Inflammatory macrophage treated with lipopolysaccharide for 4 hours (primary cell): Measurements from ENCODE around the gene BTBD9.
A peak's percentile ranks its signal among the peaks of the same experiment; 100 is the strongest.

ENCODE experiments used
- DNase-seq: peaks from one replicate; pipeline ENCODE4 v3.0.0-alpha.2; 2020

The BTBD9 gene

GRCh38 chr6:38593409-38593808, 46.3 kb downstream of the BTBD9 start:
- no peak for DNase-seq

GRCh38 chr6:38591439-38591838, 48.3 kb downstream of the BTBD9 start:
- DNase-seq: peak; percentile 63

DNA sequence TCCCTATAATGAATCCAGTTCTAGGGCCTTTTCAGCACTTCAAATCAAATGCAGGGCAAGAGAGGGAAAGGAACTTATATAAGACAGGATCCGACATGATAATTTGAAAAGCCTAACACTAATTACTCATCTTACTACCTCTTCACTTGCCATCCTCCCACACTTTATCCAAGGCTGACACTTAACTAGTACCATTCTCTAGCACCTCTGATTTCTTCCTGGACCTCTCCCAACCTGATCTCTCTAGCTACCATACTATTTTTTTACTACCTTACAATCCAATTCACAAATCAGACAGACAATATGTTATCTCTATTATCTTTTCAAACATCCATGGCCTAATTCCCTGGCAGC, 50.4 kb downstream of the BTBD9 start:
- DNase-seq: no peak

- DNase-seq: no peak
Measured at GRCh38 chr6:38588631-38589366, 50.9 kb downstream of the BTBD9 start.

- no peak for DNase-seq
Measured at GRCh38 chr6:38587766-38588362, 51.9 kb downstream of the BTBD9 start.

GRCh38 chr6:38586992-38587391, 52.7 kb downstream of the BTBD9 start:
- no peak for DNase-seq

GRCh38 chr6:38584731-38585130, 55.0 kb downstream of the BTBD9 start:
- no peak for DNase-seq

DNA sequence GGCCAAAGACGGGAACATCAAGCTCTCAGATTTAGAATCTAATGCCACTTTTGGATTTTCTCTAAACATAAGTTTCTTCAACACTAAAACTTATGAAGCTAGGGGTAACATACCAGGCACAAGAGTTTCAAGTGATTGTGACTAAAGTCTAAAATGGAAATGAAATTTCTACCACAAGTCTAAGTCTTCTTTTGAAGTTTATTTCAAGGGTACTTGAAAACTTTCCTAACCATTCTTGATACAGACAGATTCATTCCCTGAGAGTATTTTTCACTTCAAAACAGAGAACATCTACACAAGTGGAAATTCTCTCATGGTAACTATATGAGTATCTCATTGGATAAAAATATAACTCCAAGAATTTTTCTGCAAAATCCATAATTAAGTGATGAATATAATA, 56.2 kb downstream of the BTBD9 start:
- DNase-seq: no peak

GRCh38 chr6:38580030-38580429, 59.7 kb downstream of the BTBD9 start:
- no peak for DNase-seq

DNA sequence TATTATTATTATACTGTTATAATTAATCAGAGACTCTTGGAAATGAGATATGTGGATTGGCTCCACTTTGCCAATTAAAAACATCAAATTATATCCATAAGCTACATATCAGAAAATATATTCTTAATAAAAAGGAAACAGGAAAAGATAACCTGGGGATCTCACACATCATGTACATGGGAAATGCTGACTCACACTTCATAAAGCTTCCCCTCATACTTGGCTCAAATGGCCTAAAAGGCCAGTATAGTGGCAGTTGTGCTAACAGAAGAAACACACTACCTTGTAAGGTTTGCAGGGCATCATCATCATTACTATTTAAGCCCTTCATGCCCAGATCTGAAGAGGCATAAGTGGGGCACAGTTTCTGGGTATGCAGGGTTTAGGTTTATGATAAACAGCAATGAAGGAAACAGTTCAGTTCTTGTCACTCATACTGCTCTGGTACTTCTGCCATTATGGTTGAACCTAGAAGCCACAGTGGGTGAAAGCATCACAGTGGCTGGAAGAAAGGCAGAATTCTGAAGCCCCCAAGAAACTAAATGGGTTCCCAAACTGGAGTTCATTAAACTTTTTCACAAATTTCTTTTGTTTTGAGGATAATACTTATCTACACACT, 60.6 kb downstream of the BTBD9 start:
- DNase-seq: no peak

DNA sequence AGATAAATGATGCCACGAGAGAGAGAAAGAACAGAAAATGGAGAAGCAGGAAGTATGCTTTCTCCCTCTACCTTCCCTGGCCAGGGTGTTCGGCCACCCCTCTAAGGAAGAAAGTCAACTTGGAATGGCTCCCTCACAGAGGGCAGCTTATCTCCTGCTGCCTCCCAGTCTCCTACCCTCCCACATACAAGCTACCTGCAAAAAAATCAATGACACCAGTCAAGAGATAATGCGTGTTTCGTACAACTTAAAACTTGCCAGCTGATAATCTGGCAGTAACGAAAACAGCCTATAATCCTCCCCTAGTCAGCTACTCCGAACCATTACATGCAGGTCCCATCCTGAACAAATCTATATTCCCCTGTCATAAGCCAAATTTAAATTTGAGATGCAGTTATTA, 61.7 kb downstream of the BTBD9 start:
- no peak for DNase-seq

DNA sequence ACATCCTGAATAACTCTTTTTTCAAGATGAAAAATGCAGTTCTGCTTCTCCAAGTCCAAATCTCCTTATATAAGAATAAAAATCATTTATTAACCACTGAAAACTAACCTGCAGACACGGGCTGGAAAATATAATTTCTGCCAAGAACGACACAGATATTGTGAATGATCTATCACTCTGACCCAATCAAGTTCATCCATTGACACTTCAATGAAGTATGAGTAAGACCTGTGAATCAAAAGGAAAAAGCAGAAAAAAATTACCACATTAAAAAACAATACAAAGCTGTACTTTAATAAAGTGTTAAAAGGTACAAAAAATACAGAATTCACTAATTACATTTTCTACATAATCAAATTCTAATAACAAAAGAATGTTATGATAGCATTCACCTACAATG, 62.2 kb downstream of the BTBD9 start:
- no peak for DNase-seq

DNA sequence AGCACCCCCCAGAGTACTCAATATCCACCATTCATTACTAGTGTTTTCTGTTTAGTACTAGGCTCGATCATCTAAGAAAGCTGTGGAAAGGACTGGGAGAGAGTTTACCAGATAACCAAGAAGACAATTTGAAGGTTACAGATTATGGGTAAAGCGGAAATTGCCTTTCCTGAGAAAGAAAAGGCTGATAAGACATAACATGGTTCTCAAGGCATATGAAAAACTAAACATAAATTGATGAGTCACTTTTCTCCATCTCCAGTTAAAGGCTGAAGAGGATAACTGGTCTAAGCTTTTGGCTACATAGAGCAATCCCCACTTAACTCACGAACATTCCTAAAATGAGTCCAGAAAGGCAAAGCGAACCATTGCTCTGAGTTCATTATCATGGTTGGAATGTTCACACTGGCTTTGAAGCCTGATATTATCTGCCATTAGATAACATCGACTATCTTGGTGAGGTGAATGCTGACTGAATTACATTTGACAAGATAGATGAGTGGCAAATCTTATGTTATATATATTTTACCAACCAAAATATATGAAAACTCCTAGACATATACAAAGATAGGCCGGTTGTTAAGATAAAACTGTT, 65.8 kb downstream of the BTBD9 start:
- DNase-seq: no peak

- peak; percentile 7 for DNase-seq
Measured at GRCh38 chr6:38572186-38572813, 67.4 kb downstream of the BTBD9 start.

GRCh38 chr6:38571721-38572120, 68.0 kb downstream of the BTBD9 start:
- DNase-seq: no peak

DNA sequence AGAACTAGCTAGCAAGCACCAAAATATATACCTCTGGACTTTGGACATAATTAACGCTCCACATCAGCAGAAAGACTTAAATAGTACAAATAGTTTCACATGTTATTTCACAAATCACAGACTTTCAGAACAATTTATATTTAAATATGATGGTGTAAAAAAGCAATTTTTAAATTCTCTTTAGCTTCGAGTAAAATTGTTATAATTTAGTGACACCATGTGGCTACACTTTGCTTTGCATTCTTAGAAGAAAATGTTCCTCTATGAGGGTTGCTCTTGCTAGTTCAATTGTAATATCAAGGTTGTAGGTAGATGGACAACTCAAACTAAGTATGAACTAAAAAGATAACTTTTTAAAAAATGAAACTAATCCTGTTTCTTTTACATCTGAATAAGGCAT, 69.0 kb downstream of the BTBD9 start:
- peak; percentile 3 for DNase-seq

- no peak for DNase-seq
Measured at GRCh38 chr6:38567436-38567835, 72.3 kb downstream of the BTBD9 start.

DNA sequence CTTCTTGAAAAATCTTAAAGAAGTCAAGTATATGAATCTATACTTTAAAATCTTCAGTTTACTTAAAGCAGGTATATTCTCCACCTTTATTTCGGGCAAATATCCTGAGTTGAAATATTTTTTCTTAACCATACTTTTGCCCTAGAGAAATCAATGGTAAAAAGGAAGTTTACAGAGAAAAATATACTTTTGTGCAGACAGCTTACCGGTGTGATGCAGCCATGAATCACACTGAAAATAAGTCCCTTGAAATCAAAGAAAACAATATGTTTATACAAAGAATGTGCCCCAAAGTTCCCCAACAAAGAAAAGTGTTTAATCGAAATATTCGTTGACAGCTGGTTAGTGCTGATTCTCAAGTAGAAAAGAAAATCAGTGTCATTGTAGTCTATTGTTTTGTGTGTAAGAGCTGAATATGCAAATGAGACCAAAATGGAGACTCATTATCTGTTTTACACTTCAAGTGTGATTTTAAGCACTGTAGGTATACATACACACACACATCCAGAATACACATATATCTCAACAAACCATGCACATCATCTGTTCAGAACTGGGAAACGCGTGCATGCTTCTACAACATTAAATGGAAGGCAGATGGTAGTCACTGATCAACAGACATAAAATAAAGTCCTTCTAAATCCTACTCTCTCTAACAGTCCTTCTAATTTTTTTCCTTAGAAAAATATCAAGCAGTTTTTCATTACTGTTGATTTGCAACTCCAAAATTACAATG, 73.3 kb downstream of the BTBD9 start:
- DNase-seq: no peak

DNA sequence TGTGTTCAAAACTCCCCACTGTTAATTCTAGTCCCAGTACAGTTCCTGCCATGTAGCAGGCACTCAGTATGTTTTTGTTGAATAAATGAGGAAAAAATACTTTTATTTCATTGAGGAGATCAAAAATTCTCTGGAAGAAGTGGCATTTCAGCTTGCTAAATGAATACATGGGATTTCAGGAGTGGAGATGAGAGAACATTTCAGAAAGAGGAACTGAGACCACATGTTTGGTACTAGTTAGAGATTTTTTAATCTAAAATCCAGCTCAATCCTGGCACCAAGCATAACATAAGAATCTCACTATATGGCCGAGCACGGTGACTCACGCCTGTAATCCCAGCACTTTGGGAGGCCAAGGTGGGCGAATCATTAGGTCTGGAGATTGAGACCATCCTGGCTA, 75.4 kb downstream of the BTBD9 start:
- no peak for DNase-seq

GRCh38 chr6:38555606-38556005, 84.1 kb downstream of the BTBD9 start:
- DNase-seq: no peak

DNA sequence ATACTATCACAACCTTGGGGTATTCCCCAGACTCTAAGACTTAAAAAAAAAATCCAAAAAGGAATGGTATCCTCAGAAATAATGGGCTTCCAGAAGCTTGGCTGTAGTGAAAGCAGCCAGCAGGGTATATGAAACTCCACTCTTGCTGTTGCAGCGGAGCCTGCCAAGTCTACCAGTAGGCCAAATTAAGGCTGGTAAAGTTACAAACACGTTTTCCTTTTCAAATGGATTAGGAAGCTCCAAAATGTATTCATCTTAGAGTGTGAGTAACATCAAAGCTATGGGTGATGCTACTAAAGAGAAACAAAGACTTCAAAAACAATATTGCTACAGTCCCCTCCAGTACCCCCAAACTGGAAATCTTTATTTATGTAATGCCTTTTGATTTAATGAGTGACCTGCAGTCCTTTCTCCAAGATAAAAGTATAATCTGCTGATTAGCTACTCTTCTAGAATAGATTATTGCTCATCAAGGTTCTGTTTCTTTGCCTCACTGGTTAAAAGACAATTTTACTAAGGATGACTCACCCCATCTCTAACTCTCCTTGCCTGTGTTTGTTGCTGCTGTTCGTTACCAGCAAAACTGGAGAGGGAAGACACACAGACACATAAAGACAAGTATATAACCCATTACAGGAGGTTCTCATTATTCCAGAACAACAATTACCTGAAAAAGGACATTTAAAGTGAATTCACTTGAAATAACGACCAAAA, 84.9 kb downstream of the BTBD9 start:
- DNase-seq: no peak

DNA sequence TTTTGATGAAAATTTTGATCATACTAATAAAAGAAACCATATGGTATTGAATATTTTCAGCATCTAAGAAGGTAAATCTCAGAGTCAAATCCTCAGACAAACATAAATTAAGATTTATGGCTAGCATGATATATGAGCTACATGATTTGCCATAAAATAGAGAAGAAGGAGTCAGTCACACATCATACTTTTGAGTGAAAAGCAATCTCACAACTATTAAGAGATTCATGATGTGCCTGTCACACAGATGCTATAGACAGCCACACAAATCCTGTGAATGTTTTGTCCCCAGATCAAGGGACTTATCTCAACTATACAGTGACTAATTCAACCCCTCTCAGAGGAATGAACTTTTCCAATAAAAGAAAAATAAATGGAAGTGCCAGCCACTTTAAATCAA, 85.7 kb downstream of the BTBD9 start:
- DNase-seq: no peak
